Activated T-cell treated with anti-CD3 and anti-CD28 coated beads, Interleukin-2, amount 50 U/mL, for 4 hours (primary cell): ENCODE data around the gene NCAM1. TPM values are rescaled to one million over a fixed set of nuclear protein-coding genes. Genes with fewer than 3 reads are reported as not detected.

Experiments used
- ATAC-seq, 2 donors: fragments of 200-7000 bp; cut with Tn5 transposase; one replicate each; pipeline ENCODE4 v1.10.0; 2021
- DNase-seq: peaks from one replicate; pipeline ENCODE4 v3.0.0-alpha.2; 2020
- H3K27me3 Mint-ChIP-seq: one replicate; pipeline ENCODE4 v1.8.0; 2021; ENCODE audit warnings: low read depth, mixed read lengths
- H3K36me3 Mint-ChIP-seq: one replicate; pipeline ENCODE4 v1.8.0; 2022; ENCODE audit warnings: mixed read lengths; ENCODE audit not compliant: insufficient read depth
- H3K4me1 Mint-ChIP-seq: one replicate; pipeline ENCODE4 v1.8.0; 2021; ENCODE audit warnings: low read depth, mixed read lengths
- H3K4me3 Mint-ChIP-seq: one replicate; pipeline ENCODE4 v1.8.0; 2021; ENCODE audit warnings: mild to moderate bottlenecking, moderate library complexity, mixed read lengths
- H3K9me3 Mint-ChIP-seq: one replicate; pipeline ENCODE4 v1.8.0; 2021; ENCODE audit warnings: mixed read lengths
- total RNA-seq, 3 donors: library from RNA; stranded (reverse); gene quantifications; one replicate each; pipeline ENCODE4 v1.2.1, GENCODE V29; 2021

NCAM1 gene
- total RNA-seq, 3 donors from 2014 or later: 0.34 to 0.73 (median 0.57) TPM

GRCh38 chr11:112961751-112962578 is 745 bp downstream of the NCAM1 start:
- peak overlapping the region; percentile 79 for H3K4me3 Mint-ChIP-seq
- peaks cover 66% of the 10 kb centered on the region for H3K27me3 Mint-ChIP-seq
- H3K4me1 Mint-ChIP-seq: peaks cover 13% of the 10 kb centered on the region
- no peaks in the 10 kb centered on the region for H3K36me3 Mint-ChIP-seq
- ATAC-seq: peak; percentile 31 to 50
- DNase-seq: no peak
- no peaks in the 10 kb centered on the region for H3K9me3 Mint-ChIP-seq

- Mint-ChIP-seq H3K36me3 (no peaks in the 10 kb centered on the region), H3K4me3 (peak overlapping the region; percentile 79), H3K9me3 (no peaks in the 10 kb centered on the region), H3K27me3 (peaks cover 63% of the 10 kb centered on the region), H3K4me1 (peaks cover 13% of the 10 kb centered on the region)
- DNase-seq (no peak), ATAC-seq (peak; percentile 11 to 16)
Observed at GRCh38 chr11:112962579-112963367, 1.6 kb downstream of the NCAM1 start.

GRCh38 chr11:112963368-112963955 is 2.2 kb downstream of the NCAM1 start:
- DNase-seq (no peak), ATAC-seq (no peak)
- peak overlapping the region; percentile 4 for H3K4me3 Mint-ChIP-seq
- no peaks in the 10 kb centered on the region for H3K36me3 Mint-ChIP-seq
- H3K4me1 Mint-ChIP-seq: peaks cover 13% of the 10 kb centered on the region
- H3K9me3 Mint-ChIP-seq: no peaks in the 10 kb centered on the region
- peaks cover 58% of the 10 kb centered on the region for H3K27me3 Mint-ChIP-seq

- DNase-seq (no peak), ATAC-seq (no peak)
- Mint-ChIP-seq H3K36me3 (no peaks in the 10 kb centered on the region), H3K9me3 (no peaks in the 10 kb centered on the region), H3K27me3 (peaks cover 42% of the 10 kb centered on the region), H3K4me3 (no peak overlapping the region), H3K4me1 (peaks cover 13% of the 10 kb centered on the region)
Observed at GRCh38 chr11:112965656-112966055, 4.4 kb downstream of the NCAM1 start.

- no peak for DNase-seq
- Mint-ChIP-seq H3K27me3 (peaks cover 33% of the 10 kb centered on the region), H3K36me3 (no peaks in the 10 kb centered on the region), H3K9me3 (no peaks in the 10 kb centered on the region), H3K4me3 (no peak overlapping the region), H3K4me1 (peaks cover 9% of the 10 kb centered on the region)
- ATAC-seq: no peak
Observed at GRCh38 chr11:112966561-112966960, 5.3 kb downstream of the NCAM1 start.

- ATAC-seq: no peak
- H3K27me3 Mint-ChIP-seq: peaks cover 31% of the 10 kb centered on the region
Observed at GRCh38 chr11:112967082-112967481, 5.9 kb downstream of the NCAM1 start.

GRCh38 chr11:112968941-112969713 is 7.9 kb downstream of the NCAM1 start:
- no peak for ATAC-seq
- H3K36me3 Mint-ChIP-seq: no peaks in the 10 kb centered on the region
- peaks cover 19% of the 10 kb centered on the region for H3K27me3 Mint-ChIP-seq

More at GRCh38 chr11:112967082-112967481, 5.9 kb downstream of the NCAM1 start:
- no peak for DNase-seq
- Mint-ChIP-seq H3K4me1 (peaks cover 8% of the 10 kb centered on the region), H3K36me3 (no peaks in the 10 kb centered on the region), H3K9me3 (no peaks in the 10 kb centered on the region), H3K4me3 (no peak overlapping the region)

GRCh38 chr11:112971195-112971594 is 10.0 kb downstream of the NCAM1 start:
- Mint-ChIP-seq H3K36me3 (no peaks in the 10 kb centered on the region), H3K9me3 (no peaks in the 10 kb centered on the region), H3K27me3 (peaks cover 13% of the 10 kb centered on the region), H3K4me1 (no peaks in the 10 kb centered on the region), H3K4me3 (no peak overlapping the region)
- ATAC-seq (no peak), DNase-seq (no peak)

More at GRCh38 chr11:112968941-112969713, 7.9 kb downstream of the NCAM1 start:
- no peaks in the 10 kb centered on the region for H3K9me3 Mint-ChIP-seq
- DNase-seq: no peak
- no peak overlapping the region for H3K4me3 Mint-ChIP-seq
- no peaks in the 10 kb centered on the region for H3K4me1 Mint-ChIP-seq

- DNase-seq: no peak
- H3K36me3 Mint-ChIP-seq: no peaks in the 10 kb centered on the region
- H3K4me1 Mint-ChIP-seq: no peaks in the 10 kb centered on the region
- peaks cover 11% of the 10 kb centered on the region for H3K27me3 Mint-ChIP-seq
- H3K4me3 Mint-ChIP-seq: no peak overlapping the region
- ATAC-seq: no peak
- no peaks in the 10 kb centered on the region for H3K9me3 Mint-ChIP-seq
Observed at GRCh38 chr11:112971827-112972226, 10.6 kb downstream of the NCAM1 start.

- ATAC-seq (no peak), DNase-seq (no peak)
- H3K27me3 Mint-ChIP-seq: peaks cover 6% of the 10 kb centered on the region
- H3K4me1 Mint-ChIP-seq: no peaks in the 10 kb centered on the region
- no peak overlapping the region for H3K4me3 Mint-ChIP-seq
- H3K36me3 Mint-ChIP-seq: no peaks in the 10 kb centered on the region
- H3K9me3 Mint-ChIP-seq: no peaks in the 10 kb centered on the region
Observed at GRCh38 chr11:112972399-112973145, 11.4 kb downstream of the NCAM1 start.

GRCh38 chr11:112975051-112975450 is 13.8 kb downstream of the NCAM1 start:
- DNase-seq: no peak
- Mint-ChIP-seq H3K4me3 (no peak overlapping the region), H3K36me3 (no peaks in the 10 kb centered on the region), H3K9me3 (no peaks in the 10 kb centered on the region), H3K27me3 (peaks cover 4% of the 10 kb centered on the region), H3K4me1 (no peaks in the 10 kb centered on the region)
- ATAC-seq: no peak

GRCh38 chr11:112975493-112975892 is 14.3 kb downstream of the NCAM1 start:
- H3K36me3 Mint-ChIP-seq: no peaks in the 10 kb centered on the region
- no peaks in the 10 kb centered on the region for H3K9me3 Mint-ChIP-seq
- no peak for ATAC-seq
- no peak for DNase-seq
- no peak overlapping the region for H3K4me3 Mint-ChIP-seq
- H3K27me3 Mint-ChIP-seq: peaks cover 4% of the 10 kb centered on the region
- H3K4me1 Mint-ChIP-seq: no peaks in the 10 kb centered on the region

- Mint-ChIP-seq H3K27me3 (peaks cover 4% of the 10 kb centered on the region), H3K36me3 (no peaks in the 10 kb centered on the region), H3K4me3 (no peak overlapping the region), H3K9me3 (peaks cover 3% of the 10 kb centered on the region), H3K4me1 (no peaks in the 10 kb centered on the region)
- ATAC-seq: no peak
- DNase-seq: no peak
Observed at GRCh38 chr11:112977755-112978154, 16.5 kb downstream of the NCAM1 start.
